Fibroblast of lung (primary cell): ENCODE data around the gene DGKE. TPM values are rescaled to one million over a fixed set of nuclear protein-coding genes. Genes with fewer than 3 reads are reported as not detected.

Experiments used
- DNase-seq, 2 donors: peaks; one replicate each; pipeline versions ENCODE4 v3.0.0 to v3.0.0-alpha.2; 2010; ENCODE audit warnings: low read depth in 2 of 2
- H2AFZ ChIP-seq: 2 replicates; pipeline ENCODE4 v1.5.1; 2012; ENCODE audit warnings: low read length, control low read depth, inconsistent platforms
- H3K27ac ChIP-seq: 2 replicates; pipeline ENCODE4 v1.5.1; 2011; ENCODE audit warnings: low read length, control low read depth; ENCODE audit not compliant: insufficient read depth
- H3K27me3 ChIP-seq: 2 replicates; pipeline ENCODE4 v1.5.1; 2011; ENCODE audit warnings: mild to moderate bottlenecking, low read length; ENCODE audit not compliant: control insufficient read depth, insufficient read depth
- H3K36me3 ChIP-seq: 2 replicates; pipeline ENCODE4 v1.5.1; 2011; ENCODE audit warnings: low read length; ENCODE audit not compliant: control insufficient read depth, insufficient read depth
- H3K4me1 ChIP-seq: 2 replicates; pipeline ENCODE4 v1.5.1; 2011; ENCODE audit warnings: low read length; ENCODE audit not compliant: control insufficient read depth, insufficient read depth; ENCODE audit errors: extremely low read depth
- H3K4me2 ChIP-seq: 2 replicates; pipeline ENCODE4 v1.5.1; 2011; ENCODE audit warnings: low read length, control low read depth; ENCODE audit not compliant: insufficient read depth; ENCODE audit errors: extremely low read depth
- H3K4me3 ChIP-seq, 4 experiments: fragments of 200-600 bp in 1 of 4; sonication (generic) in 1 of 4; replicated peaks in 1 of 4; 2 replicates each; pipeline ENCODE4 v1.5.1; 2011 to 2016; ENCODE audit warnings: low read length in 4 of 4, low read depth in 3 of 4, mild to moderate bottlenecking in 3 of 4, control low read depth in 2 of 4, inconsistent platforms in 1 of 4, mixed read lengths in 1 of 4; ENCODE audit not compliant: insufficient read depth in 1 of 4; ENCODE audit errors: control extremely low read depth in 1 of 4
- H3K79me2 ChIP-seq: 2 replicates; pipeline ENCODE4 v1.5.1; 2012; ENCODE audit warnings: mild to moderate bottlenecking, low read length, inconsistent platforms; ENCODE audit not compliant: control insufficient read depth, insufficient read depth
- H3K9ac ChIP-seq: 2 replicates; pipeline ENCODE4 v1.5.1; 2011; ENCODE audit warnings: mild to moderate bottlenecking, low read length, control low read depth; ENCODE audit not compliant: insufficient read depth
- H3K9me3 ChIP-seq: 2 replicates; pipeline ENCODE4 v1.5.1; 2012; ENCODE audit warnings: low read depth, low read length; ENCODE audit not compliant: control insufficient read depth, insufficient read depth
- H4K20me1 ChIP-seq: 2 replicates; pipeline ENCODE4 v1.5.1; 2011; ENCODE audit warnings: low read length; ENCODE audit not compliant: control insufficient read depth, insufficient read depth; ENCODE audit errors: extremely low read depth
- CTCF ChIP-seq, 2 donors: IDR thresholded peaks in 1 of 2; conservative IDR thresholded peaks in 1 of 2; 1 replicate in 1 of 2; 2 replicates in 1 of 2; pipeline ENCODE4 v1.5.1; 2011 to 2012; ENCODE audit warnings: low read length in 2 of 2, control low read depth in 1 of 2, inconsistent platforms in 1 of 2, low read depth in 1 of 2, mild to moderate bottlenecking in 1 of 2
- EZH2 ChIP-seq: IDR thresholded peaks from 2 replicates; pipeline ENCODE4 v1.5.1; 2012; ENCODE audit warnings: low read length, control low read depth, mild to moderate bottlenecking; ENCODE audit errors: missing control alignments
- polyA plus RNA-seq, 2 donors: library from polyadenylated mRNA; depleted of rRNA in 1 of 2; stranded (reverse) in 1 of 2; unstranded in 1 of 2; fragments of >200 nt; gene quantifications; 2 replicates each; pipeline ENCODE4 v1.2.1, GENCODE V29; 2011 to 2012; ENCODE audit warnings: missing spikeins in 1 of 2
- total RNA-seq: library from RNA; depleted of rRNA; stranded (reverse); fragments of >200 nt; gene quantifications from 2 replicates; pipeline ENCODE4 v1.2.1, GENCODE V29; 2014

DGKE gene
- total and polyA plus RNA-seq, 2 donors (not counting 1 experiment from before 2014, with no cell fraction given): 2.5 to 6.4 TPM

GRCh38 chr17:56832446-56832845, 1.5 kb upstream of the DGKE start:
- Histone ChIP-seq H3K27me3 (no peaks in the 10 kb centered on the region), H3K9ac (no peak overlapping the region), H3K79me2 (peaks cover 25% of the 10 kb centered on the region), H3K9me3 (no peaks in the 10 kb centered on the region), H2AFZ (no peak overlapping the region), H3K4me1 (peaks cover 11% of the 10 kb centered on the region), H3K27ac (no peak overlapping the region), H4K20me1 (no peaks in the 10 kb centered on the region), H3K36me3 (no peaks in the 10 kb centered on the region), H3K4me3 (peak overlapping the region; percentile 62 to 79 (median 68)), H3K4me2 (peak overlapping the region; percentile 87)
- DNase-seq: no peak
- TF ChIP-seq EZH2 (no peak), CTCF (conservative IDR thresholded peaks at IDR 0.05 in 1 of 2, IDR thresholded peaks at IDR 0.05 in 1 of 2; ENCODE audit: low read depth in 1 of 2, low read length in 2 of 2) (no peak)

GRCh38 chr17:56833057-56833808, 718 bp upstream of the DGKE start:
- peak overlapping the region; percentile 67 for H2AFZ ChIP-seq
- peaks cover 11% of the 10 kb centered on the region for H3K4me1 ChIP-seq
- peak overlapping the region; percentile 62 to 79 (median 68) for H3K4me3 ChIP-seq
- no peaks in the 10 kb centered on the region for H3K27me3 ChIP-seq
- peaks cover 25% of the 10 kb centered on the region for H3K79me2 ChIP-seq
- DNase-seq: peak; percentile 50 to 57
- H4K20me1 ChIP-seq: no peaks in the 10 kb centered on the region
- no peaks in the 10 kb centered on the region for H3K36me3 ChIP-seq
- TF ChIP-seq CTCF (conservative IDR thresholded peaks at IDR 0.05 in 1 of 2, IDR thresholded peaks at IDR 0.05 in 1 of 2; ENCODE audit: low read depth in 1 of 2, low read length in 2 of 2): no peak
- no peak for TF ChIP-seq EZH2
- H3K27ac ChIP-seq: peak overlapping the region; percentile 76
- H3K4me2 ChIP-seq: peak overlapping the region; percentile 87
- H3K9me3 ChIP-seq: no peaks in the 10 kb centered on the region
- peak overlapping the region; percentile 71 for H3K9ac ChIP-seq

- peak overlapping the region; percentile 69 for H2AFZ ChIP-seq
- no peaks in the 10 kb centered on the region for H3K27me3 ChIP-seq
- peak overlapping the region; percentile 62 to 88 (median 76) for H3K4me3 ChIP-seq
- H3K9me3 ChIP-seq: no peaks in the 10 kb centered on the region
- peaks cover 23% of the 10 kb centered on the region for H3K79me2 ChIP-seq
- TF ChIP-seq EZH2 (no peak), CTCF (conservative IDR thresholded peaks at IDR 0.05 in 1 of 2, IDR thresholded peaks at IDR 0.05 in 1 of 2; ENCODE audit: low read depth in 1 of 2, low read length in 2 of 2) (no peak)
- H4K20me1 ChIP-seq: no peaks in the 10 kb centered on the region
- H3K4me2 ChIP-seq: peak overlapping the region; percentile 89
- no peaks in the 10 kb centered on the region for H3K36me3 ChIP-seq
- peak overlapping the region; percentile 91 for H3K27ac ChIP-seq
- H3K9ac ChIP-seq: peak overlapping the region; percentile 82
- DNase-seq: peak; percentile 6 to 27
- H3K4me1 ChIP-seq: peaks cover 11% of the 10 kb centered on the region
Observed at GRCh38 chr17:56834380-56835263, 671 bp downstream of the DGKE start.
